Stimulated activated memory B cell treated with anti-CD40 and anti-IgM and Interleukin-4, amounts not matched to agents 10 μg/mL and 1 μg/mL and 100 μg/mL, for 72 hours (primary cell): Measurements from ENCODE around the gene CALCOCO2.
"Not testable (repeated sequence)": the region's sequence is repeated elsewhere in the genome, so short reads cannot be mapped to it uniquely, and the experiment has no call there.

Experiments
- ATAC-seq: fragments of 150-1000 bp; cut with Tn5 transposase; 2 replicates; pipeline ENCODE4 v1.10.0; 2021
- H3K27ac Mint-ChIP-seq: one replicate; pipeline ENCODE4 v1.8.0; 2022; ENCODE audit warnings: mild to moderate bottlenecking, mixed read lengths
- H3K27me3 Mint-ChIP-seq: one replicate; pipeline ENCODE4 v1.8.0; 2022; ENCODE audit warnings: mixed read lengths
- H3K36me3 Mint-ChIP-seq: one replicate; pipeline ENCODE4 v1.8.0; 2022; ENCODE audit warnings: mixed read lengths
- H3K4me1 Mint-ChIP-seq: one replicate; pipeline ENCODE4 v1.8.0; 2022; ENCODE audit warnings: mixed read lengths
- H3K4me3 Mint-ChIP-seq: one replicate; pipeline ENCODE4 v1.8.0; 2022; ENCODE audit warnings: mild to moderate bottlenecking, moderate library complexity, mixed read lengths
- H3K9me3 Mint-ChIP-seq: one replicate; pipeline ENCODE4 v1.8.0; 2022; ENCODE audit warnings: mixed read lengths

Gene CALCOCO2

DNA sequence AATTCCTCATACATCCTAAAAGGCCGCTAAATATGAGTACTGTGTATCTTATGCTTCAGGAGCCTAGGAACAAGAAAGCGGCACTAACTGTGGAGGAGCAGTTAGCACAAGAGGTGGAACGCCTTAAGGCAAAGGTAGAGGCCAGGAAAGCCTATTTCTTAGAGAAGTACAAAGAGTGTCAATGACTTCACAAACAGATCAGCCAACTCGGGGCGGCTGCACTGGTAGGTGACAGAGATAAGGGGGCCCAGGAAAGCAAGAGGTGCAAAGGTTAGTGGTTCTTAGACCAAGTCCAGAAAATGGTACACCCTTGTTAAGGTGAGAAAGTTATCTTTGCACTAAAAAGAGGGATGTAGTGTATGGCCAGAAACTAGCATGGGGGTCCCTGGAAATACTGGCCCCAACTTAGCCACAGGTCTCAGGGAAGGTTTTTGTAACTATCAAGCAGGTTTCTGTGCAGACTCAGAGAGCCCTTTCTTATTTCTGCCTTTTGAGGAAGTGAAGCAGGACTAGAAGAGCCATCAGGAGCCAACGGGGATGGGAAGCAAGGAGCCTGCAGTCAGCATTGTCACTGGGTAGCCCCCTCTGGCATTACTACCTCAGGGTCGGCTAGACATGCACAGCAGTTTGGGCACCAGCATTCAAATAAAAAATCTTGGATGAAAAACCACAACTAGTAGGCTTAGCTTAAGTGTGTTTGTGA is 24.1 kb downstream of the CALCOCO2 start:
- H3K9me3 Mint-ChIP-seq, result no peaks in the 10 kb centered on the region
- no peak for ATAC-seq
- H3K27me3 Mint-ChIP-seq, result no peaks in the 10 kb centered on the region
- H3K36me3 Mint-ChIP-seq, result peaks cover 51% of the 10 kb centered on the region
- no peak overlapping the region for H3K27ac Mint-ChIP-seq
- no peak overlapping the region for H3K4me3 Mint-ChIP-seq
- no peaks in the 10 kb centered on the region for H3K4me1 Mint-ChIP-seq

- Mint-ChIP-seq H3K9me3 (no peaks in the 10 kb centered on the region), H3K27ac (no peak overlapping the region), H3K4me3 (no peak overlapping the region), H3K36me3 (peaks cover 55% of the 10 kb centered on the region), H3K4me1 (no peaks in the 10 kb centered on the region), H3K27me3 (no peaks in the 10 kb centered on the region)
- ATAC-seq, result no peak
These were observed 25.4 kb downstream of the CALCOCO2 start for GRCh38 chr17:48856122-48856821.

DNA sequence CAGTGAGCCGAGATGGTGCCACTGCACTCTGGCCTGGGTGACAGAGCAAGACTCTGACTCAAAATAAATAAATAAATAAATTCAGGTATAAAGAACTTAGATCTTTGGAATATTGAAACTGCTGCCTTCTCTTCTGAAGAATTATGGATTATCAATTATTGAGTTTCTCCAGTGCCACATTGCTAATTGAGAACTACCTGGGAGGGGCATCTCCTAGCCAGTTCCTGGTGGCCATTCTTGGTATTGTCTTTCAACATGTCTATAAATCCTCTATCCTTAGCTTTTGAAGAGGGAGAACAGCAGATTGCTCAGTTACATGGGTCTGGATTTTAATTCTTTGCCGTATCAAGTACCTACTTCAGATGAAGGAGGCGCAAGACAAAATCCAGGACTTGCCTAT is 29.2 kb downstream of the CALCOCO2 start:
- Mint-ChIP-seq H3K36me3 (peaks cover 60% of the 10 kb centered on the region), H3K27me3 (no peaks in the 10 kb centered on the region), H3K4me1 (no peaks in the 10 kb centered on the region), H3K27ac (no peak overlapping the region), H3K4me3 (no peak overlapping the region), H3K9me3 (no peaks in the 10 kb centered on the region)
- no peak for ATAC-seq

DNA sequence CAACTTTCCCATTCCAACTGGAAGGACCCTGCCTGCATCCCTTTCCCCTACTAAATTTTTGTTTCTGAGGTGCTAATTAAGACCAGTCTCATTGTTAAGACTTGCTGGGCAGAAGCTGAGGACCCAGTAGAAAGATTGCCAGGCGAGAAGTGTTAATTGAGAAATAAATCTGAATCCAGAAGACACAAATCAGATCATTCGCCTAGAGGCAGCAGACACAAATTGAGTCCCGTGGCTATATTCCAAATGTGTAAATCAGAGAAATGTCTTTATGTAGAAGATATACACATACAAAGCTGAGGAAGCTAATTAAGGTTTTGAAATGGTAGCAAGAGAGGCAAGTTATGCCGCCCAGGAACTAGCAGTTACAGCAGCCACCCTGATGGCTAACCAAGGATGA is 29.6 kb downstream of the CALCOCO2 start:
- Mint-ChIP-seq H3K27me3 (no peaks in the 10 kb centered on the region), H3K9me3 (no peaks in the 10 kb centered on the region), H3K4me1 (no peaks in the 10 kb centered on the region), H3K27ac (no peak overlapping the region), H3K4me3 (no peak overlapping the region), H3K36me3 (peaks cover 60% of the 10 kb centered on the region)
- ATAC-seq, result no peak

DNA sequence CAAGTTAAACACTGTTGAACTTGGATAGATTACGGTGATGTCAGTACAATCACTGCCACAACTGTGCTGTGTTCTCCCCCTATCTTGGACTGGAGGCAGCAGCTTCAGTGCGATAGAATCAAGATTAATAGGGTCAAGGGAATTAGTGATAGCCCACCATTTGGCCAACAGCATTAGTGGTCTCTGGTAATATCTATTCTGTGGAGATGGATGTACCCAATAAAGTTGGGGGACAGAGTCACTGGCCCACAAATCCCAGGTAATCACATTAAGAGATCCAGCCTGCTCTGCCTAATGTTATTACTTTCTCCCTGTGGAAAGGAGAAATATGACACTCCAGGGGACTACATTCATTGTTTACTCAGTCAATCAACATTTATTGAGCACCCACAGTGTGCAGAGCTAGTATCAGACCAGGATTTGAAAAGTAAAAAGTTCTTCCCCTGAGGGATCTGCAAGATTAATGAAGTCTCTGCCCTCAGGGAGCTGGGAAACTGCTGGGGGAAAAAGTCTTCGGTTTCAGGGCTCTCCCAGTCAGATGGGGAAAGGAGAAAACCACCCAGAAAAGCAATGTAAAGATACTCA is 38.2 kb downstream of the CALCOCO2 start:
- no peak for ATAC-seq
- Mint-ChIP-seq H3K36me3 (peaks cover 20% of the 10 kb centered on the region), H3K9me3 (no peaks in the 10 kb centered on the region), H3K4me3 (no peak overlapping the region), H3K4me1 (peaks cover 6% of the 10 kb centered on the region), H3K27me3 (no peaks in the 10 kb centered on the region), H3K27ac (no peak overlapping the region)

DNA sequence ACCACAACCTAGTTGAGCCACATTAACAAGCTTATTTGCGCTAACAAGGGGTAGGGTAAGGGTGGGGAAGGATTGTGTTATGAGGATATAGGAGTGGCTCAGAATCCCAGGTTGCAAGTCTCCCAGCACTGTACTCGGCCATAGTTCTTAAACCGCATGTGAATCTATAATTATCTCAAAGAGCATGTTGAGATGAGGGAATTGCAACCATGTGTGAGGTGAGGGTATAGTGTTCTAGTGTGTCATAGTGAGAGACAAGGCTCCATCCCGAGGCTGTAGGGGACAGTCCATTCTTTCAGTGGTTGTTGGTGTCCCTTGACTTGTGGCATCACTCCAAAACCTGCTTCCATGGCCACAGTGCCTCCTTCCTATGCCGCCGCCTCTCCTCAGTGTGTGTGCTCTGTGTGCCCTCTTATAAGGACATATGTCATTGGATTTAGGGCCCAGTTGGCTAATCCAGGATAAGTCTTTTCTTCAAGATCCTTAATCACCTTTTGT is 39.0 kb downstream of the CALCOCO2 start:
- no peaks in the 10 kb centered on the region for H3K9me3 Mint-ChIP-seq
- no peaks in the 10 kb centered on the region for H3K27me3 Mint-ChIP-seq
- no peak for ATAC-seq
- no peak overlapping the region for H3K4me3 Mint-ChIP-seq
- peaks cover 6% of the 10 kb centered on the region for H3K4me1 Mint-ChIP-seq
- no peak overlapping the region for H3K27ac Mint-ChIP-seq
- H3K36me3 Mint-ChIP-seq, result peaks cover 13% of the 10 kb centered on the region

DNA sequence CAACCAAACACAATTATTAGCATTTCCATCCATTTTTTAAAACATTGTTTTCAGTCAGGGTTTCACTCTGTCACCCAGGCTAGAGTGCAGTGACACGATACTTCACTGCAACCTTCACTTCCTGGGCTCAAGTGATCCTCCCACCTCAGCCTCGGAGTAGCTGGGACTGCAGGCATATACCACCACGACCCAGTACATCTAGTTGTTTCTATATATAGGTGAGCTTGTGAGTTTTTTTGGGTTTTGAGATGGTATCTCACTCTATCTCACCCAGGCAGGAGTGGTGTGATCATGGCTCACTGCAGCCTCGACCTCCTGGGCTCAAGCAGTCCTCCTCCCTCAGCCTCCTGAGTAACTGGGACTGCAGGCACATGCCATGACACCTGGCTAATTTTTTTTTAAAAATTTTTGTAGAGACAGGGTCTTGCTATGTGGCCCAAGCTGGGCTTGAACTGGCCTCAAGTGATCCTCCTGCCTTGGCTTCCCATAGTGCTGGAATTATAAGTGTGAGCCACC is 40.3 kb downstream of the CALCOCO2 start:
- peaks cover 3% of the 10 kb centered on the region for H3K36me3 Mint-ChIP-seq
- H3K9me3 Mint-ChIP-seq, result no peaks in the 10 kb centered on the region
- H3K27me3 Mint-ChIP-seq, result no peaks in the 10 kb centered on the region
- no peak overlapping the region for H3K27ac Mint-ChIP-seq
- no peak for ATAC-seq
- no peak overlapping the region for H3K4me3 Mint-ChIP-seq
- H3K4me1 Mint-ChIP-seq, result peaks cover 6% of the 10 kb centered on the region

- no peak overlapping the region for H3K4me3 Mint-ChIP-seq
- no peaks in the 10 kb centered on the region for H3K9me3 Mint-ChIP-seq
- H3K27me3 Mint-ChIP-seq, result no peaks in the 10 kb centered on the region
- H3K4me1 Mint-ChIP-seq, result peaks cover 6% of the 10 kb centered on the region
- H3K27ac Mint-ChIP-seq, result no peak overlapping the region
- ATAC-seq, result no peak
- no peaks in the 10 kb centered on the region for H3K36me3 Mint-ChIP-seq
These were observed 40.9 kb downstream of the CALCOCO2 start for GRCh38 chr17:48871551-48872351.

- not testable (repeated sequence) for H3K36me3 Mint-ChIP-seq, H3K9me3 Mint-ChIP-seq, H3K4me3 Mint-ChIP-seq, ATAC-seq, H3K4me1 Mint-ChIP-seq, H3K27me3 Mint-ChIP-seq, H3K27ac Mint-ChIP-seq
These were observed 41.6 kb downstream of the CALCOCO2 start for GRCh38 chr17:48872409-48872808.

DNA sequence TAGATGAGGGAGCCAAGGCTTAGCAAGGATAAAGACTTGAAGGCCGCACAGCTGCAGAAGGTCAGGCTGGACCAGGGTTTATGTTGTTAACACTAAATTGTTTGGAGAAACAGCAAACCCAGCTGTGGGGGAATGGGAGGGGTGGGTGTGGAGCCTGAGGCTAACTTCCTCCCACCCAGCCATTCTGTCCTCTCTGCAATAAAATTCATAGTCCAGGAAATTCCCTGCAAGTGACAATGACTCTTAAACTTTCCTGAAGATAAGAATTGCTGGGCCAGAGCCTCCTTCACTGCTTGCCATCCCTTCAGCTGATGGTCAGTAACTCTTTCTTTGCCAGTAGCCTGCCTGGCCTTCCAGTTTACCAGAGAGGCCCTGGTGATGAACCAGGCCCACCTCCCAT is 42.4 kb downstream of the CALCOCO2 start:
- H3K27ac Mint-ChIP-seq, result no peak overlapping the region
- H3K9me3 Mint-ChIP-seq, result no peaks in the 10 kb centered on the region
- no peak for ATAC-seq
- H3K4me3 Mint-ChIP-seq, result no peak overlapping the region
- H3K36me3 Mint-ChIP-seq, result no peaks in the 10 kb centered on the region
- no peaks in the 10 kb centered on the region for H3K27me3 Mint-ChIP-seq
- peaks cover 6% of the 10 kb centered on the region for H3K4me1 Mint-ChIP-seq

- no peak overlapping the region for H3K27ac Mint-ChIP-seq
- no peaks in the 10 kb centered on the region for H3K9me3 Mint-ChIP-seq
- no peaks in the 10 kb centered on the region for H3K36me3 Mint-ChIP-seq
- no peak for ATAC-seq
- no peak overlapping the region for H3K4me3 Mint-ChIP-seq
- H3K4me1 Mint-ChIP-seq, result peaks cover 6% of the 10 kb centered on the region
- no peaks in the 10 kb centered on the region for H3K27me3 Mint-ChIP-seq
These were observed 43.0 kb downstream of the CALCOCO2 start for GRCh38 chr17:48873696-48874443.

- H3K36me3 Mint-ChIP-seq, result no peaks in the 10 kb centered on the region
- peak; percentile 78 for ATAC-seq
- H3K27ac Mint-ChIP-seq, result no peak overlapping the region
- H3K9me3 Mint-ChIP-seq, result no peaks in the 10 kb centered on the region
- H3K4me3 Mint-ChIP-seq, result no peak overlapping the region
- peaks cover under 1% of the 10 kb centered on the region for H3K4me1 Mint-ChIP-seq
- no peaks in the 10 kb centered on the region for H3K27me3 Mint-ChIP-seq
These were observed 48.4 kb downstream of the CALCOCO2 start for GRCh38 chr17:48878920-48879898.

- H3K4me3 Mint-ChIP-seq, result no peak overlapping the region
- no peak overlapping the region for H3K27ac Mint-ChIP-seq
- H3K4me1 Mint-ChIP-seq, result peaks cover 9% of the 10 kb centered on the region
- no peaks in the 10 kb centered on the region for H3K27me3 Mint-ChIP-seq
- no peaks in the 10 kb centered on the region for H3K9me3 Mint-ChIP-seq
- H3K36me3 Mint-ChIP-seq, result no peaks in the 10 kb centered on the region
- ATAC-seq, result no peak
These were observed 51.4 kb downstream of the CALCOCO2 start for GRCh38 chr17:48882272-48882671.

- H3K27me3 Mint-ChIP-seq, result no peaks in the 10 kb centered on the region
- H3K36me3 Mint-ChIP-seq, result no peaks in the 10 kb centered on the region
- H3K9me3 Mint-ChIP-seq, result no peaks in the 10 kb centered on the region
- ATAC-seq, result no peak
- no peak overlapping the region for H3K4me3 Mint-ChIP-seq
- H3K27ac Mint-ChIP-seq, result no peak overlapping the region
- H3K4me1 Mint-ChIP-seq, result peaks cover 9% of the 10 kb centered on the region
These were observed 52.3 kb downstream of the CALCOCO2 start for GRCh38 chr17:48883171-48883570.
